CD8-positive, alpha-beta memory T cell (primary cell): ENCODE results near the gene CYP2R1. TPM values are rescaled to one million over a fixed set of nuclear protein-coding genes. Genes with fewer than 3 reads are reported as not detected.

Source experiments
- CTCF ChIA-PET: fragments of 350-600 bp; sonication (Branson Sonifier 250); formaldehyde crosslinking; loops from one replicate; lab custom pipeline; 2021; ENCODE audit warnings: antibody characterized with exemption; lab: Charles Lee
- POLR2A ChIA-PET: fragments of 350-600 bp; sonication (Branson Sonifier 250); formaldehyde crosslinking; loops from one replicate; lab custom pipeline; 2021; ENCODE audit warnings: antibody characterized with exemption; lab: Charles Lee
- DNase-seq, 5 donors: peaks; one replicate each; pipeline versions ENCODE4 v3.0.0 to v3.0.0-alpha.2; 2020 to 2022; ENCODE audit warnings: mixed read lengths in 1 of 5
- H3K27ac ChIP-seq: one replicate; pipeline ENCODE4 v1.7.0; 2013; ENCODE audit warnings: low read depth, mild to moderate bottlenecking, low read length, moderate library complexity
- H3K27me3 ChIP-seq: 2 replicates; pipeline ENCODE4 v1.7.0; 2013; ENCODE audit warnings: low read length, mild to moderate bottlenecking; ENCODE audit not compliant: insufficient read depth, poor library complexity, severe bottlenecking
- H3K36me3 ChIP-seq: 2 replicates; pipeline ENCODE4 v1.7.0; 2013; ENCODE audit warnings: mild to moderate bottlenecking, low read length, moderate library complexity; ENCODE audit not compliant: insufficient read depth
- H3K4me1 ChIP-seq: 2 replicates; pipeline ENCODE4 v1.7.0; 2013; ENCODE audit warnings: mild to moderate bottlenecking, low read length, moderate library complexity; ENCODE audit not compliant: insufficient read depth
- H3K4me3 ChIP-seq: 2 replicates; pipeline ENCODE4 v1.7.0; 2013; ENCODE audit warnings: mild to moderate bottlenecking, low read length
- H3K9me3 ChIP-seq: 2 replicates; pipeline ENCODE4 v1.7.0; 2013; ENCODE audit warnings: mild to moderate bottlenecking, low read length
- H3K27ac Mint-ChIP-seq, 8 donors: one replicate each; pipeline ENCODE4 v1.8.0; 2020 to 2021; ENCODE audit warnings: mixed read lengths in 8 of 8, mild to moderate bottlenecking in 6 of 8, inconsistent platforms in 3 of 8, moderate library complexity in 3 of 8
- H3K27me3 Mint-ChIP-seq, 2 donors: one replicate each; pipeline ENCODE4 v1.8.0; 2020 to 2021; ENCODE audit warnings: mixed read lengths in 2 of 2, mild to moderate bottlenecking in 1 of 2, moderate library complexity in 1 of 2
- H3K36me3 Mint-ChIP-seq, 3 donors: one replicate each; pipeline ENCODE4 v1.8.0; 2020 to 2021; ENCODE audit warnings: mixed read lengths in 3 of 3, inconsistent platforms in 1 of 3, mild to moderate bottlenecking in 1 of 3
- H3K4me1 Mint-ChIP-seq, 3 donors: one replicate each; pipeline ENCODE4 v1.8.0; 2020 to 2021; ENCODE audit warnings: mixed read lengths in 3 of 3, inconsistent platforms in 1 of 3, mild to moderate bottlenecking in 1 of 3
- H3K4me3 Mint-ChIP-seq, 7 donors: one replicate each; pipeline ENCODE4 v1.8.0; 2020 to 2021; ENCODE audit warnings: mixed read lengths in 7 of 7, mild to moderate bottlenecking in 6 of 7, moderate library complexity in 4 of 7, inconsistent platforms in 2 of 7
- H3K9me3 Mint-ChIP-seq, 5 donors: one replicate each; pipeline ENCODE4 v1.8.0; 2020 to 2022; ENCODE audit warnings: mixed read lengths in 5 of 5, mild to moderate bottlenecking in 3 of 5, moderate library complexity in 2 of 5, inconsistent platforms in 1 of 5
- polyA plus RNA-seq: library from polyadenylated mRNA; unstranded; fragments of 300-500 nt; fragmentation: Illumina TruSeq; gene quantifications from one replicate; pipeline ENCODE4 v1.2.3, GENCODE V29; 2021
- total RNA-seq, 2 experiments: library from RNA; stranded (reverse); gene quantifications; one replicate each; pipeline ENCODE4 v1.2.3, GENCODE V29; 2021

CYP2R1 gene
- total and polyA plus RNA-seq, 3 experiments from 2014 or later, result 5.6 to 16.5 (median 5.9) TPM

DNA sequence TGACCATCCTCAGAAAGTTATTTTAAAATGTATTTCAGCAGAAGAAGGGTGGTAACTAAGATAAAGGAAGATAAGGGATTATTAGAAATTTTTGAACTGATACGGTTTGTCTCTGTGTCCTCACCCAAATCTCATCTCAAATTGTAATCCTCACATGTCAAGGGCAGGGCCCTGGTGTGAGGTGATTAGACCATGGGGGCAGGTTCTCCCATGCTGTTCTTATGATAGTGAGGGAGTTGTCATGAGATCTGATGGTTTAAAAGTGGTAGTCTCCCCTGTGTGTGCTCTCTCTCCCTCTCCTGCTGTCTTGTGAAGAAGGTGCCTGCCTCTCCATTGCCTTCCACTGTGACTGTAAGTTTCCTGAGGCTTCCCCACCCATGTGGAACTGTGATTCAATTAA is 36.1 kb downstream of the CYP2R1 start:
- no peak for DNase-seq
- Histone ChIP-seq H3K4me3 (no peak overlapping the region), H3K36me3 (no peaks in the 10 kb centered on the region), H3K27ac (no peak overlapping the region), H3K27me3 (no peaks in the 10 kb centered on the region), H3K4me1 (no peaks in the 10 kb centered on the region), H3K9me3 (no peaks in the 10 kb centered on the region)
- H3K36me3 Mint-ChIP-seq, result peaks cover 12 to 73% (median 19%) of the 10 kb centered on the region in 3 donors
- H3K9me3 Mint-ChIP-seq, result no peaks in the 10 kb centered on the region
- H3K4me3 Mint-ChIP-seq, result no peak overlapping the region
- CTCF ChIA-PET, result no interaction called here
- H3K4me1 Mint-ChIP-seq, result peaks cover 5 to 15% (median 5%) of the 10 kb centered on the region in 3 donors
- POLR2A ChIA-PET, result no interaction called here
- peak overlapping the region in 5 of 8 donors; percentile 1 to 79 (median 55) for H3K27ac Mint-ChIP-seq
- no peaks in the 10 kb centered on the region for H3K27me3 Mint-ChIP-seq

DNA sequence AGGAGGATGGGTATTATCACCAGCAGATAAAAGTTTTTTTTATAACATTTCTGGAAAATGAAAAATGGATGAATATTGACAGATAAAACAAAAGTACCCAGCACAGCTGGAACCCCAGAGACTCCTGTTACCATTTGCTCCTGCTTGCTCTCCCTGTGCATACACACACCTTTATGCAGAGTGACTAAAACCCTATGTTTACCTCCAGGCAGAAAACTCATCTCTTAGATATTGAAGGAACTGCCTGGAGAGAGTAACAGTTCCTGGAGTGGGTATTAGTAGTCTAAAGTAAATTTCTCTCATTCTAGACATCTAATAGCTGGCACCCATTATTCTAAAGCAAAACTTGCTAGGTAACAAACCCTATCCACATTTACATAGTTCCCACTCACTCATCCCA is 38.0 kb downstream of the CYP2R1 start:
- POLR2A ChIA-PET, result no interaction called here
- no peaks in the 10 kb centered on the region for H3K27me3 ChIP-seq
- no peak overlapping the region for H3K27ac ChIP-seq
- Mint-ChIP-seq H3K27me3 (no peaks in the 10 kb centered on the region), H3K4me3 (no peak overlapping the region), H3K9me3 (no peaks in the 10 kb centered on the region), H3K36me3 (peaks cover 10 to 71% (median 19%) of the 10 kb centered on the region in 3 donors), H3K27ac (peak overlapping the region in 2 of 8 donors; percentile 8 to 47), H3K4me1 (peaks cover 5 to 15% (median 6%) of the 10 kb centered on the region in 3 donors)
- H3K36me3 ChIP-seq, result no peaks in the 10 kb centered on the region
- H3K4me1 ChIP-seq, result no peaks in the 10 kb centered on the region
- H3K9me3 ChIP-seq, result no peaks in the 10 kb centered on the region
- no peak overlapping the region for H3K4me3 ChIP-seq
- no peak for DNase-seq
- CTCF ChIA-PET, result no interaction called here

DNA sequence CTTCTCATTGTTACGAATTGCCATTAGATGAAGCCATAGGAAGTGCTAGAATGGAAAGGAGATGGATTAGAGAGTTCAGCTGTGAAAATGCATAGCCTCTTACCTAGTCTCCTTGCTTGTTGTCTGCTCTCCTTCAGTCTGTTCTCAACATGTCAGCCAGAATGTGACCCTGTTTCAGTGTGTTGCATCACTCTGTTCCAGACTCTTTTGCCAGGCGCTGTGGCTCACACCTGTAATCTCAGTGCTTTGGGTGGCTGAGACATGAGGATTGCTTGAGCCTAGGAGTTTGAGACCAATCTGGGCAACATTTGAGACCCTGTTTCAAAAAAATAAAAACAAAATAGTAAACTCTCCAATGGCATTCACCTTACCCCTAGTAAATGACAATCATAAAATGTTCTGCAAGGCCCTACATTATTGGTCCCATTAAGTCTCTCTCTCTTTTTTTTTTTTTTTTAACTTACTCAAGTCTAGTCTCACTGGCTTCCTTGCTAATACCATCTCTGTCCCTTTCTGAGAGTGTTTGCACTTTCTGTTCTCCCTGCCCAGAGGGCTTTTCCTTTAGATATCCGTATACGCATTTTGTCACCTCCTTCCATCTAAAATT is 39.4 kb downstream of the CYP2R1 start:
- ChIA-PET POLR2A (no interaction called here), CTCF (interaction anchor here (2.1 kb wide), 1 partner anchor 8 kb away, joined by 4 read pairs; no protein-coding TSS in a partner anchor)
- no peak for DNase-seq
- Mint-ChIP-seq H3K4me1 (peaks cover 5 to 15% (median 6%) of the 10 kb centered on the region in 3 donors), H3K4me3 (no peak overlapping the region), H3K27me3 (no peaks in the 10 kb centered on the region), H3K9me3 (peaks cover 0 to 2% (median 0%) of the 10 kb centered on the region in 5 donors), H3K36me3 (peaks cover 8 to 61% (median 16%) of the 10 kb centered on the region in 3 donors), H3K27ac (peak overlapping the region in 5 of 8 donors; percentile 8 to 94 (median 73))
- Histone ChIP-seq H3K9me3 (no peaks in the 10 kb centered on the region), H3K4me3 (no peak overlapping the region), H3K4me1 (no peaks in the 10 kb centered on the region), H3K36me3 (no peaks in the 10 kb centered on the region), H3K27me3 (no peaks in the 10 kb centered on the region), H3K27ac (no peak overlapping the region)

DNA sequence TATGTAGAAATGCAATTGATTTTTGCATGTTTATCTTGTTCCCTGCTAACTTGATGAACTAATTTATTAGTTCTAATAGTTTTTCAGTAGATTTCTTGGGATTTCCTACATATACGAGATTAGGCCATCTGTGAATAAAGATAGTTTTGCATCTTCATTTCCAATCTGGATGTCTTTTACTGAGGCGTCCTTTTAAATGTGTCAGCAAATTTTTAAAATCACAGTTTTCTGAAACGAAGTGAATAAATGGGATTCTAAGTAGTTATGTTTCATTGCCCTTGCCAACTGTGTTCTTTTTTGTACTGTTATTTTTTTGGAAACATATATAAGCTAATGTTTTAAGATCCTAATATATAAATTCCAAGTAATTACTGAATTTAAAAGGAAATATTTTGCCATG is 50.0 kb downstream of the CYP2R1 start:
- no peaks in the 10 kb centered on the region for H3K4me1 Mint-ChIP-seq

DNA sequence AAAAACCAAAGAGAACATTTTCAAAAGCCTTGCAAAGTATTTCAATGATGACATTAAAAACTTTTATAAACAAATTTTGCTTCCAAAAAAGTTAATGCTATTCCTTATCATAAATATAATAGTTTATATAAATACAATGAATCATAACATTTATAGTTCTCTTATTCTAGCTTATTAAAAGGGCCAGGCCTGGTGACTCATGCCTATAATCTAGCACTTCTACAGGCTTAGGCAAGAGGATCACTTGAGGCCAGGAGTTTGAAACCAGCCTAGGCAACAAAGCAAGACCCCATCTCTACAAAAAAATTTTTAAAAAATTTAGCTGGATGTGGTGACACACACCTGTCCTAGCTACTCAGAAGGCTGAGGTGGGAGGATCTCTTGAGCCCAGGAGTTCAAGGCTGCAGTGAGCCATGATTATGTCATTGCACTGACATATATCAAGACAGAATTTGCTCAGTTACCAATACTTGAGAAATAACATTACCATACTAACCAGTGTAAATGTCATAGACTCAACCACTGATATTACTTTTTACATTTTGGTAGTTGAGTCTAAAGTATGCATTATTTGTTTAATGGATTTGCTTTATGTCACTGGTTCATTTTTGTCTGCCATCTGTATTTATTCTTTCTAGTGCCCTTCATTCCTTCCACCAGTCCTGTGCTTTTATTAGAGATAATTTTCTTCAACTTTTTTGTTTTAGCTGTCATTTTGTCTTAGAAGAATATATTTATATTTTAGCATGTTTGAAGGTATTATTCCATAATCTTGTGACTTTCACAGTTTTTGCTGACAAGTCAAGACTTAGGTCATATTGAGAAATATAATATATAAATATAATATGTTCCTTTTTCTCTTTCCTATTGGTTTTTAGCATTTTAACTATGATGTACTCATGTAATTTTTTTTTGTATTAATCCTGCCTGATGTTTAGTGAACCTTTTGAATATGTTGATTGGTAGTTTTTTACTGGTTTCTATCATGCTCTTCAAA is 56.2 kb downstream of the CYP2R1 start:
- Histone ChIP-seq H3K4me3 (no peak overlapping the region), H3K27me3 (no peaks in the 10 kb centered on the region), H3K36me3 (peaks cover 6% of the 10 kb centered on the region), H3K9me3 (no peaks in the 10 kb centered on the region), H3K4me1 (no peaks in the 10 kb centered on the region), H3K27ac (no peak overlapping the region)
- ChIA-PET POLR2A (no interaction called here), CTCF (interaction anchor here (1.2 kb wide), 1 partner anchor 56 kb away, joined by 3 read pairs; the partner anchor contains the start of gene CYP2R1)
- peak overlapping the region in 1 of 8 donors; percentile 37 for H3K27ac Mint-ChIP-seq
- no peaks in the 10 kb centered on the region for H3K27me3 Mint-ChIP-seq
- H3K36me3 Mint-ChIP-seq, result peaks cover 14 to 71% (median 35%) of the 10 kb centered on the region in 3 donors
- DNase-seq, result no peak
- no peaks in the 10 kb centered on the region for H3K9me3 Mint-ChIP-seq
- no peak overlapping the region for H3K4me3 Mint-ChIP-seq
- H3K4me1 Mint-ChIP-seq, result no peaks in the 10 kb centered on the region

More for the DNA sequence above, 50.0 kb downstream of the CYP2R1 start:
- Mint-ChIP-seq H3K27me3 (no peaks in the 10 kb centered on the region), H3K4me3 (no peak overlapping the region), H3K9me3 (no peaks in the 10 kb centered on the region), H3K36me3 (peaks cover 26 to 72% (median 38%) of the 10 kb centered on the region in 3 donors), H3K27ac (no peak overlapping the region)
- Histone ChIP-seq H3K9me3 (no peaks in the 10 kb centered on the region), H3K27ac (no peak overlapping the region), H3K4me1 (no peaks in the 10 kb centered on the region), H3K27me3 (no peaks in the 10 kb centered on the region), H3K36me3 (peaks cover 25% of the 10 kb centered on the region), H3K4me3 (no peak overlapping the region)
- ChIA-PET CTCF (no interaction called here), POLR2A (no interaction called here)
- DNase-seq, result no peak

Other genes with a start within 250 kb of the CYP2R1 start
- gene PDE3B, start 248.4 kb downstream of the CYP2R1 start, total RNA-seq, result 10 to 100 TPM; 47.0 to 47.2 TPM
- gene PDE3B, start 248.4 kb downstream of the CYP2R1 start, polyA plus RNA-seq, result 39.8 TPM
- not detected for gene CALCA, start 80.1 kb upstream of the CYP2R1 start, total RNA-seq
- gene CALCA, start 80.1 kb upstream of the CYP2R1 start, polyA plus RNA-seq, result not detected
- under 1 TPM; 0.35 to 0.47 TPM for gene CALCB, start 181.4 kb upstream of the CYP2R1 start, total RNA-seq
- gene CALCB, start 181.4 kb upstream of the CYP2R1 start, polyA plus RNA-seq, result 0.26 TPM
- gene INSC, start 222.7 kb upstream of the CYP2R1 start, total RNA-seq, result not detected
- not detected for gene INSC, start 222.7 kb upstream of the CYP2R1 start, polyA plus RNA-seq